ENCODE data around the gene ANKRD23.

- TF ChIP-seq SIN3A (IDR thresholded peaks at IDR 0.05; ENCODE audit: borderline replicate concordance, insufficient read depth, low read length) (no peak), POLR2AphosphoS5 (IDR thresholded peaks at IDR 0.05; ENCODE audit: low read depth, low read length) (no peak)
- TF ChIP-seq, protein P1, sequence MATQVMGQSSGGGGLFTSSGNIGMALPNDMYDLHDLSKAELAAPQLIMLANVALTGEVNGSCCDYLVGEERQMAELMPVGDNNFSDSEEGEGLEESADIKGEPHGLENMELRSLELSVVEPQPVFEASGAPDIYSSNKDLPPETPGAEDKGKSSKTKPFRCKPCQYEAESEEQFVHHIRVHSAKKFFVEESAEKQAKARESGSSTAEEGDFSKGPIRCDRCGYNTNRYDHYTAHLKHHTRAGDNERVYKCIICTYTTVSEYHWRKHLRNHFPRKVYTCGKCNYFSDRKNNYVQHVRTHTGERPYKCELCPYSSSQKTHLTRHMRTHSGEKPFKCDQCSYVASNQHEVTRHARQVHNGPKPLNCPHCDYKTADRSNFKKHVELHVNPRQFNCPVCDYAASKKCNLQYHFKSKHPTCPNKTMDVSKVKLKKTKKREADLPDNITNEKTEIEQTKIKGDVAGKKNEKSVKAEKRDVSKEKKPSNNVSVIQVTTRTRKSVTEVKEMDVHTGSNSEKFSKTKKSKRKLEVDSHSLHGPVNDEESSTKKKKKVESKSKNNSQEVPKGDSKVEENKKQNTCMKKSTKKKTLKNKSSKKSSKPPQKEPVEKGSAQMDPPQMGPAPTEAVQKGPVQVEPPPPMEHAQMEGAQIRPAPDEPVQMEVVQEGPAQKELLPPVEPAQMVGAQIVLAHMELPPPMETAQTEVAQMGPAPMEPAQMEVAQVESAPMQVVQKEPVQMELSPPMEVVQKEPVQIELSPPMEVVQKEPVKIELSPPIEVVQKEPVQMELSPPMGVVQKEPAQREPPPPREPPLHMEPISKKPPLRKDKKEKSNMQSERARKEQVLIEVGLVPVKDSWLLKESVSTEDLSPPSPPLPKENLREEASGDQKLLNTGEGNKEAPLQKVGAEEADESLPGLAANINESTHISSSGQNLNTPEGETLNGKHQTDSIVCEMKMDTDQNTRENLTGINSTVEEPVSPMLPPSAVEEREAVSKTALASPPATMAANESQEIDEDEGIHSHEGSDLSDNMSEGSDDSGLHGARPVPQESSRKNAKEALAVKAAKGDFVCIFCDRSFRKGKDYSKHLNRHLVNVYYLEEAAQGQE (IDR thresholded peaks at IDR 0.05; ENCODE audit: insufficient read depth in 1 of 2, low read depth in 2 of 2, low read length in 2 of 2) = no peak
Measured at GRCh38 chr2:96816836-96817702, 26.8 kb downstream of the ANKRD23 start.

All from PFSK-1 (cell line).